ENCODE results near the gene AFMID.

GRCh38 chr17:78225088-78225865, 38.1 kb downstream of the AFMID start:
- TF ChIP-seq POLR2AphosphoS5 (IDR thresholded peaks at IDR 0.05; ENCODE audit: low read depth) (no peak; the same call in 1 of the 2 replicates), CTCF (IDR thresholded peaks at IDR 0.05; ENCODE audit: insufficient read depth, low read length) (no peak), GABPA (IDR thresholded peaks at IDR 0.05; ENCODE audit: low read depth) (no peak), REST (IDR thresholded peaks at IDR 0.05; ENCODE audit: insufficient replicate concordance, low read depth) (no peak), SPI1 (IDR thresholded peaks at IDR 0.05; ENCODE audit: borderline replicate concordance, low read depth) (no peak)
